Lower leg skin (tissue), 3 donors: ENCODE data around the gene SYCE3.

Experiments
- CTCF ChIP-seq, 3 donors: fragments of 450-650 bp; IDR thresholded peaks; one replicate each; pipeline ENCODE4 v1.5.1; 2016; ENCODE audit warnings: antibody characterized with exemption in 3 of 3, mild to moderate bottlenecking in 3 of 3, moderate library complexity in 2 of 3
- POLR2A ChIP-seq, 2 donors: fragments of 450-650 bp; IDR thresholded peaks; one replicate each; pipeline ENCODE4 v1.6.1; 2016 to 2017; ENCODE audit warnings: antibody characterized with exemption in 2 of 2, mild to moderate bottlenecking in 1 of 2, moderate library complexity in 1 of 2

- no peak for TF ChIP-seq CTCF (IDR thresholded peaks at IDR 0.05)
- TF ChIP-seq POLR2A (IDR thresholded peaks at IDR 0.05), result no peak
Measured at GRCh38 chr22:50610581-50610980, 47.9 kb upstream of the SYCE3 start.
